Measurements from ENCODE around the gene VPS26C. TPM values are rescaled to one million over a fixed set of nuclear protein-coding genes. Genes with fewer than 3 reads are reported as not detected.
A peak's percentile ranks its signal among the peaks of the same experiment; 100 is the strongest.

VPS26C gene
- total and polyA plus RNA-seq, 2 of the 13 experiments (the other 11 are each of a cell fraction or from before 2014, with no cell fraction given): 30.3 to 39.7 TPM

DNA sequence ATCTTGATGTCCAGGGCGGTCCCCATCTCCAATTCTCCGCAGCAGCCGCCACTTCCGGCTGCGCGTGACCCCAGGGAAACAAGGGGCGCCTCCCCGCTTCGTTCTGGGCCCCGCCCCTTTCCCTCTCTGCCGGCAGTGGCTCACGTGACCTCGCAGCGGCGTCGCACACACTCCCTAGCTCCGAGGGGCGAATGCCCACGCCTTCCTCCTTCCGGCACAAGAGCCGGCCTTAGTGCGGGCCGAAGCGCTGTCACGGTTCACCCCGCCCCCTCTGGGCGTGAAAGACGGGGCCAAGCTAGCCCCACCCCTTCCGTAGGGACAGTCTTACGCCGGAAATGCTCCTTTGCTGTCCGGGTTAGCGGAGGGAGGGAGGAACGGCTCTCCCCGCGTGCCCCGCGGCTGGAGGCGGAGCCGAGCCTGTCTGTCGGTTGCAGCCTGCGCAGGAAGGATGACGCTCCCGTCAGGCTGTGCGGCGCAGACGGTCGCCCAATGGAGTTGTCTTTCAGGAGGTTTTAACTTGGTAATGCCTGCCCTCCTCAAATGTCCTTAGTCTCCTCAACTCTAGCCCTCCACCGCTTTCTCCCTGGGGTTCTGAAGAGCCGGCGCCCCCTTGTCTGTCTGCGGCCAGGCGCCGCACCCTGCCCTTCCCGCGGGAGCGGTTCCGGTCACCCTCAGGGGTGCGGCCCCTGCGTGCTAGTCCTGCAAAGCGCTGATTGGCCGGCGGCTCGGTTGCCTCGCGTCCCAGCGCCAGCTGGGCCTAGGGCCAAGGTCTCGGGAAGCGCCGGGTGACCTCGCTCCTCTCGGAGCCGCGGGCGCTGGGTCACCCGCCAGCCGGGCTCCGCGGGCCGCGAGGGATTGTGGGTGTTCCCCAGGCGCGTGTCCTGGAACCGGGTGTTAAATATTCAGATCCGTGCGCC lies at the start of gene VPS26C (continued):
- TF ChIP-seq, protein P1, sequence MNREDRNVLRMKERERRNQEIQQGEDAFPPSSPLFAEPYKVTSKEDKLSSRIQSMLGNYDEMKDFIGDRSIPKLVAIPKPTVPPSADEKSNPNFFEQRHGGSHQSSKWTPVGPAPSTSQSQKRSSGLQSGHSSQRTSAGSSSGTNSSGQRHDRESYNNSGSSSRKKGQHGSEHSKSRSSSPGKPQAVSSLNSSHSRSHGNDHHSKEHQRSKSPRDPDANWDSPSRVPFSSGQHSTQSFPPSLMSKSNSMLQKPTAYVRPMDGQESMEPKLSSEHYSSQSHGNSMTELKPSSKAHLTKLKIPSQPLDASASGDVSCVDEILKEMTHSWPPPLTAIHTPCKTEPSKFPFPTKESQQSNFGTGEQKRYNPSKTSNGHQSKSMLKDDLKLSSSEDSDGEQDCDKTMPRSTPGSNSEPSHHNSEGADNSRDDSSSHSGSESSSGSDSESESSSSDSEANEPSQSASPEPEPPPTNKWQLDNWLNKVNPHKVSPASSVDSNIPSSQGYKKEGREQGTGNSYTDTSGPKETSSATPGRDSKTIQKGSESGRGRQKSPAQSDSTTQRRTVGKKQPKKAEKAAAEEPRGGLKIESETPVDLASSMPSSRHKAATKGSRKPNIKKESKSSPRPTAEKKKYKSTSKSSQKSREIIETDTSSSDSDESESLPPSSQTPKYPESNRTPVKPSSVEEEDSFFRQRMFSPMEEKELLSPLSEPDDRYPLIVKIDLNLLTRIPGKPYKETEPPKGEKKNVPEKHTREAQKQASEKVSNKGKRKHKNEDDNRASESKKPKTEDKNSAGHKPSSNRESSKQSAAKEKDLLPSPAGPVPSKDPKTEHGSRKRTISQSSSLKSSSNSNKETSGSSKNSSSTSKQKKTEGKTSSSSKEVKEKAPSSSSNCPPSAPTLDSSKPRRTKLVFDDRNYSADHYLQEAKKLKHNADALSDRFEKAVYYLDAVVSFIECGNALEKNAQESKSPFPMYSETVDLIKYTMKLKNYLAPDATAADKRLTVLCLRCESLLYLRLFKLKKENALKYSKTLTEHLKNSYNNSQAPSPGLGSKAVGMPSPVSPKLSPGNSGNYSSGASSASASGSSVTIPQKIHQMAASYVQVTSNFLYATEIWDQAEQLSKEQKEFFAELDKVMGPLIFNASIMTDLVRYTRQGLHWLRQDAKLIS (CRISPR knock-in tag; IDR thresholded peaks at IDR 0.05): no peak
- TF ChIP-seq NONO (IDR thresholded peaks at IDR 0.05): no peak
- peak; percentile 67; the same call in 1 of the 2 replicates for TF ChIP-seq NONO (CRISPR knock-in tag; conservative IDR thresholded peaks at IDR 0.05)
- TF ChIP-seq, protein P2, sequence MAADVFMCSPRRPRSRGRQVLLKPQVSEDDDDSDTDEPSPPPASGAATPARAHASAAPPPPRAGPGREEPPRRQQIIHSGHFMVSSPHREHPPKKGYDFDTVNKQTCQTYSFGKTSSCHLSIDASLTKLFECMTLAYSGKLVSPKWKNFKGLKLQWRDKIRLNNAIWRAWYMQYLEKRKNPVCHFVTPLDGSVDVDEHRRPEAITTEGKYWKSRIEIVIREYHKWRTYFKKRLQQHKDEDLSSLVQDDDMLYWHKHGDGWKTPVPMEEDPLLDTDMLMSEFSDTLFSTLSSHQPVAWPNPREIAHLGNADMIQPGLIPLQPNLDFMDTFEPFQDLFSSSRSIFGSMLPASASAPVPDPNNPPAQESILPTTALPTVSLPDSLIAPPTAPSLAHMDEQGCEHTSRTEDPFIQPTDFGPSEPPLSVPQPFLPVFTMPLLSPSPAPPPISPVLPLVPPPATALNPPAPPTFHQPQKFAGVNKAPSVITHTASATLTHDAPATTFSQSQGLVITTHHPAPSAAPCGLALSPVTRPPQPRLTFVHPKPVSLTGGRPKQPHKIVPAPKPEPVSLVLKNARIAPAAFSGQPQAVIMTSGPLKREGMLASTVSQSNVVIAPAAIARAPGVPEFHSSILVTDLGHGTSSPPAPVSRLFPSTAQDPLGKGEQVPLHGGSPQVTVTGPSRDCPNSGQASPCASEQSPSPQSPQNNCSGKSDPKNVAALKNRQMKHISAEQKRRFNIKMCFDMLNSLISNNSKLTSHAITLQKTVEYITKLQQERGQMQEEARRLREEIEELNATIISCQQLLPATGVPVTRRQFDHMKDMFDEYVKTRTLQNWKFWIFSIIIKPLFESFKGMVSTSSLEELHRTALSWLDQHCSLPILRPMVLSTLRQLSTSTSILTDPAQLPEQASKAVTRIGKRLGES (CRISPR knock-in tag; IDR thresholded peaks at IDR 0.05; ENCODE audit: borderline replicate concordance): no peak
- TF ChIP-seq ZMYM4 (CRISPR knock-in tag; IDR thresholded peaks at IDR 0.05): peak; percentile 89
- no peak for TF ChIP-seq NPAS2 (CRISPR knock-in tag; IDR thresholded peaks at IDR 0.05; ENCODE audit: borderline replicate concordance)
- TF ChIP-seq ZNF768 (CRISPR knock-in tag; IDR thresholded peaks at IDR 0.05): peak; percentile 46; the same call in 1 of the 2 replicates
- no peak for TF ChIP-seq FIP1L1 (IDR thresholded peaks at IDR 0.05; ENCODE audit: borderline replicate concordance, insufficient read depth, low read depth, low read length)
- 0 out of 2 replicates have a peak, but pooled peaks have one; percentile 70 for TF ChIP-seq ZNF598 (CRISPR knock-in tag; IDR thresholded peaks at IDR 0.05; ENCODE audit: borderline replicate concordance)
- TF ChIP-seq, protein P3, sequence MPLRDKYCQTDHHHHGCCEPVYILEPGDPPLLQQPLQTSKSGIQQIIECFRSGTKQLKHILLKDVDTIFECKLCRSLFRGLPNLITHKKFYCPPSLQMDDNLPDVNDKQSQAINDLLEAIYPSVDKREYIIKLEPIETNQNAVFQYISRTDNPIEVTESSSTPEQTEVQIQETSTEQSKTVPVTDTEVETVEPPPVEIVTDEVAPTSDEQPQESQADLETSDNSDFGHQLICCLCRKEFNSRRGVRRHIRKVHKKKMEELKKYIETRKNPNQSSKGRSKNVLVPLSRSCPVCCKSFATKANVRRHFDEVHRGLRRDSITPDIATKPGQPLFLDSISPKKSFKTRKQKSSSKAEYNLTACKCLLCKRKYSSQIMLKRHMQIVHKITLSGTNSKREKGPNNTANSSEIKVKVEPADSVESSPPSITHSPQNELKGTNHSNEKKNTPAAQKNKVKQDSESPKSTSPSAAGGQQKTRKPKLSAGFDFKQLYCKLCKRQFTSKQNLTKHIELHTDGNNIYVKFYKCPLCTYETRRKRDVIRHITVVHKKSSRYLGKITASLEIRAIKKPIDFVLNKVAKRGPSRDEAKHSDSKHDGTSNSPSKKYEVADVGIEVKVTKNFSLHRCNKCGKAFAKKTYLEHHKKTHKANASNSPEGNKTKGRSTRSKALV (CRISPR knock-in tag; IDR thresholded peaks at IDR 0.05): peak; percentile 30; the same call in 1 of the 2 replicates
- no peak for TF ChIP-seq ZNF256 (CRISPR knock-in tag; conservative IDR thresholded peaks at IDR 0.05)
- no peak for TF ChIP-seq ZNF644 (CRISPR knock-in tag; IDR thresholded peaks at IDR 0.05; ENCODE audit: low read depth)
- TF ChIP-seq ZNF263 (CRISPR knock-in tag; IDR thresholded peaks at IDR 0.05): no peak; the same call in none of the 2 replicates
- no peak for TF ChIP-seq ZNF562 (CRISPR knock-in tag; IDR thresholded peaks at IDR 0.05; ENCODE audit: borderline replicate concordance)
- TF ChIP-seq, protein P4, sequence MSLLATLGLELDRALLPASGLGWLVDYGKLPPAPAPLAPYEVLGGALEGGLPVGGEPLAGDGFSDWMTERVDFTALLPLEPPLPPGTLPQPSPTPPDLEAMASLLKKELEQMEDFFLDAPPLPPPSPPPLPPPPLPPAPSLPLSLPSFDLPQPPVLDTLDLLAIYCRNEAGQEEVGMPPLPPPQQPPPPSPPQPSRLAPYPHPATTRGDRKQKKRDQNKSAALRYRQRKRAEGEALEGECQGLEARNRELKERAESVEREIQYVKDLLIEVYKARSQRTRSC (CRISPR knock-in tag; IDR thresholded peaks at IDR 0.05; ENCODE audit: low read depth): no peak
- TF ChIP-seq HMGA1 (CRISPR knock-in tag; conservative IDR thresholded peaks at IDR 0.05): no peak
- TF ChIP-seq SP1 (IDR thresholded peaks at IDR 0.05): no peak
- peak; percentile 83 for TF ChIP-seq SP1 (CRISPR knock-in tag; IDR thresholded peaks at IDR 0.05)
- TF ChIP-seq HNRNPUL1 (IDR thresholded peaks at IDR 0.05; ENCODE audit: low read depth, low read length): no peak
- no peak for TF ChIP-seq CHD4 (IDR thresholded peaks at IDR 0.05; ENCODE audit: borderline replicate concordance, low read length)

Data from HepG2 (cell line).